Esophagus squamous epithelium (tissue), 5 donors: ENCODE measurements around the gene ZMYM1. TPM values are rescaled to one million over a fixed set of nuclear protein-coding genes. Genes with fewer than 3 reads are reported as not detected.
A peak's percentile ranks its signal among the peaks of the same experiment; 100 is the strongest.
"Not testable (repeated sequence)": the region's sequence is repeated elsewhere in the genome, so short reads cannot be mapped to it uniquely, and the experiment has no call there.

Experiments used
- DNase-seq: peaks from one replicate; lab custom pipeline; 2025; lab: John Stamatoyannopoulos, UW
- H3K27ac ChIP-seq, 4 donors: fragments of 200-600 bp; sonication (generic); one replicate each; pipeline ENCODE4 v1.5.1; 2016 to 2019; ENCODE audit warnings: mild to moderate bottlenecking in 1 of 4
- H3K27me3 ChIP-seq, 4 donors: fragments of 200-600 bp; sonication (generic); 1 replicate in 3 of 4; 2 replicates in 1 of 4; pipeline versions ENCODE4 v1.5.1 to v1.6.0; 2017 to 2021; ENCODE audit warnings: antibody characterized with exemption in 1 of 4
- H3K36me3 ChIP-seq, 3 donors: fragments of 200-600 bp; sonication (generic); one replicate each; pipeline ENCODE4 v1.5.1; 2016 to 2019
- H3K4me1 ChIP-seq, 3 donors: fragments of 200-600 bp; sonication (generic); one replicate each; pipeline ENCODE4 v1.5.1; 2017 to 2019
- H3K4me3 ChIP-seq, 4 donors: fragments of 200-600 bp; sonication (generic); 1 replicate in 3 of 4; 2 replicates in 1 of 4; pipeline ENCODE4 v1.5.1; 2016 to 2019; ENCODE audit warnings: mild to moderate bottlenecking in 2 of 4, moderate library complexity in 1 of 4
- H3K9me3 ChIP-seq, 3 donors: fragments of 200-600 bp; sonication (generic); one replicate each; pipeline ENCODE4 v1.5.1; 2016 to 2019
- POLR2A ChIP-seq, 4 donors: fragments of 450-650 bp; IDR thresholded peaks; one replicate each; pipeline ENCODE4 v1.6.1; 2017; ENCODE audit warnings: antibody characterized with exemption in 4 of 4, mild to moderate bottlenecking in 4 of 4, moderate library complexity in 3 of 4
- WGBS, 2 donors: methylation state at CpG; one replicate each; pipeline ENCODE4 v1.1.5; 2018; 5-methylcytosine and 5-hydroxymethylcytosine counted together
- intact Hi-C: fragments of 100-400 bp; cut with DNase I; formaldehyde crosslinking; loops from one replicate; pipeline ENCODE4 v1.15.0; 2022
- total RNA-seq, 4 donors: library from RNA; depleted of rRNA; stranded (reverse); fragments of >200 nt; gene quantifications; one replicate each; pipeline ENCODE4 v1.1.0, GENCODE V29; 2016
- TF ChIP-seq, protein P1 (sequence below), 6 experiments: fragments of 450-650 bp in 4 of 6; fragments of 200-600 bp in 2 of 6; sonication (generic) in 2 of 6; IDR thresholded peaks; one replicate each; pipeline ENCODE4 v1.5.1; 2016 to 2019; ENCODE audit warnings: antibody characterized with exemption in 6 of 6, mild to moderate bottlenecking in 4 of 6, moderate library complexity in 4 of 6
- donor health status: DM: yes; HTN: yes; CAD: no.

ZMYM1 gene
- total RNA-seq, 4 donors from 2014 or later, result 10.6 to 18.1 (median 11.9) TPM

- Histone ChIP-seq H3K4me1 (peaks cover 0 to 35% (median 4%) of the 10 kb centered on the region in 3 donors), H3K36me3 (no peaks in the 10 kb centered on the region), H3K9me3 (no peaks in the 10 kb centered on the region), H3K27ac (peak overlapping the region in 2 of 4 donors; percentile 33 to 49), H3K4me3 (peak overlapping the region in 1 of 4 donors; percentile 19), H3K27me3 (no peaks in the 10 kb centered on the region)
- 43 to 44% methylated on average over 12 of the region's 12 CpGs for WGBS, 2 donors
- TF ChIP-seq POLR2A (IDR thresholded peaks at IDR 0.05), result no peak
- TF ChIP-seq, protein P1, sequence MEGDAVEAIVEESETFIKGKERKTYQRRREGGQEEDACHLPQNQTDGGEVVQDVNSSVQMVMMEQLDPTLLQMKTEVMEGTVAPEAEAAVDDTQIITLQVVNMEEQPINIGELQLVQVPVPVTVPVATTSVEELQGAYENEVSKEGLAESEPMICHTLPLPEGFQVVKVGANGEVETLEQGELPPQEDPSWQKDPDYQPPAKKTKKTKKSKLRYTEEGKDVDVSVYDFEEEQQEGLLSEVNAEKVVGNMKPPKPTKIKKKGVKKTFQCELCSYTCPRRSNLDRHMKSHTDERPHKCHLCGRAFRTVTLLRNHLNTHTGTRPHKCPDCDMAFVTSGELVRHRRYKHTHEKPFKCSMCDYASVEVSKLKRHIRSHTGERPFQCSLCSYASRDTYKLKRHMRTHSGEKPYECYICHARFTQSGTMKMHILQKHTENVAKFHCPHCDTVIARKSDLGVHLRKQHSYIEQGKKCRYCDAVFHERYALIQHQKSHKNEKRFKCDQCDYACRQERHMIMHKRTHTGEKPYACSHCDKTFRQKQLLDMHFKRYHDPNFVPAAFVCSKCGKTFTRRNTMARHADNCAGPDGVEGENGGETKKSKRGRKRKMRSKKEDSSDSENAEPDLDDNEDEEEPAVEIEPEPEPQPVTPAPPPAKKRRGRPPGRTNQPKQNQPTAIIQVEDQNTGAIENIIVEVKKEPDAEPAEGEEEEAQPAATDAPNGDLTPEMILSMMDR (IDR thresholded peaks at IDR 0.05), result no peak
- no peak for DNase-seq
- intact Hi-C loops, result no loop called here
Observed at GRCh38 chr1:35143737-35144508, 64.7 kb downstream of the ZMYM1 start.

DNA sequence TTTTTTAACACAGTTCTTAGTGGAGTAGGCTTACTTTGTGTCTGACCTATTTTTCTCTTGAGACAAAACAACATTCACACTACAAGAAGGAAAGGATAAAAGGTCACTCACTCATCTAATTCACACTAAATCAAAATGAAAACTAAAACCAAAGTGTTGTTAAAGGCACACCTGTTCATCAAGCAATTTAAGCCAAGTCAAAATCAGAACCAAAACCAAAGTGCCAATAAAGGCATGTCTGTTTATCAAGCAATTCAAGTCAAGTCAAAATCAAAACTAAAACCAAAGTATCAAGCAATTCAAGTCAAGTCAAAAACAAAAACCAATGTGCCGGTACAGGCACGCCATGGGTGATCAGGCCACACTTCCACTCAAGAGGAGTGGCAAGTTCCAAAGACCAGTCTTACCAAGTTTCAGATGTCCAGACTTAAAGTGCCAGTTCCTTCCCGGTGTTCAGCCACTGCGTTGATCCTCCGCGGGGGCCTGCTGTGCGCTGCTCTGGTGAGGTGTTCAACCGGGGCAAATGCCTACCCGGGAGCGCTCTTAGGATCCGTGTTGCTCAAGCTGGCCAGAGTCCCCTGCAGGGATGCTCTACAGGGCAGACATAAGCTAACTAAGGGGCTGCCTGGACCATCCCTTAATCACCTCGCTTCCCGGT is 66.8 kb downstream of the ZMYM1 start:
- intact Hi-C loops, H3K36me3 ChIP-seq, H3K27me3 ChIP-seq, H3K9me3 ChIP-seq, DNase-seq: not testable (repeated sequence)
- 21 to 50% methylated on average over 3 to 5 of the region's 13 CpGs for WGBS, 2 donors
- peak overlapping the region; percentile 13 to 68 (median 50) for H3K27ac ChIP-seq
- peaks cover 0 to 35% (median 4%) of the 10 kb centered on the region in 3 donors for H3K4me1 ChIP-seq
- H3K4me3 ChIP-seq, result peak overlapping the region; percentile 7 to 57 (median 28)

DNA sequence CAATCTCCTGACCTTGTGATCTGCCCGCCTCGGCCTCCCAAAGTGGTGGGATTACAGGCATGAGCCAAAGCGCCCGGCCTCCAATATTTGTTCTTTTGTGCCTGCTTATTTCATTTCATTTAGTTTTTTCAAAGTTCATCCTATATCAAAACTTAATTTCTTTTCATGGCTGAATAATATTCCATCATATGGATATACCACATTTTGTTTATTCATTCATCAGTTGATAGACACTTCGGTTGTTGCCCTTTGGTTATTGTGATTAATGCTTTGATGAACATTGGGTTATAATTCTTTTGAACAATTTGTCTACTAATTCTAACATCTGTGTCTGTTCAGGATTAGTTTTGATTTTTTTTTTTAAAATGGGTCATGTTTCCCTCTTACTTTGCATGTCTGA is 72.0 kb downstream of the ZMYM1 start:
- H3K4me1 ChIP-seq, result peaks cover 0 to 4% (median 0%) of the 10 kb centered on the region in 3 donors
- intact Hi-C loops, result no loop called here
- H3K27me3 ChIP-seq, result no peaks in the 10 kb centered on the region
- no peak for DNase-seq
- no peak overlapping the region for H3K27ac ChIP-seq
- WGBS, 2 donors, result 89 to 94% methylated on average over 5 of the region's 5 CpGs
- H3K36me3 ChIP-seq, result no peaks in the 10 kb centered on the region
- no peaks in the 10 kb centered on the region for H3K9me3 ChIP-seq
- H3K4me3 ChIP-seq, result no peak overlapping the region
- TF ChIP-seq, protein P1 (IDR thresholded peaks at IDR 0.05), result no peak
- no peak for TF ChIP-seq POLR2A (IDR thresholded peaks at IDR 0.05)

DNA sequence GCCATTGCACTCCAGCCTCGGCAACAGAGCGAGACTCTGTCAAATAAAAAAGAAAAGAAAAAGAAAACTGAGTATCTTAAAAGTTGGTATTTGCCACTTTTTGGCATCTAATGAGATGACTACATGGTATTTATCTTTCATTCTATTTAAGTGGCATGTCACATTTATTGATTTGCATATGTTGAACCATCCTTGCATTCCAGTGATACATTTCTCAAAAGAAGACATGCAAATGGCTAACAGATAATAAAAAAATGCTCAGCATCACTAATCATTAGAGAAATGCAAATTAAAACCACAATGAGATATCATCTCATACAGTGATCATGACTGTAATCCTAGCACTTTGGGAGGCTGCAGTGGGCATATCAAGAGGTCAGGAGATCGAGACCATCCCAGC is 85.7 kb downstream of the ZMYM1 start:
- WGBS, 2 donors, result 98 to 100% methylated on average over 3 of the region's 3 CpGs
- TF ChIP-seq, protein P1 (IDR thresholded peaks at IDR 0.05), result no peak
- TF ChIP-seq POLR2A (IDR thresholded peaks at IDR 0.05), result no peak
- no peak for DNase-seq

More for the DNA sequence above, 85.7 kb downstream of the ZMYM1 start:
- peaks cover 0 to 21% (median 19%) of the 10 kb centered on the region in 3 donors for H3K9me3 ChIP-seq
- H3K4me1 ChIP-seq, result no peaks in the 10 kb centered on the region
- no peak overlapping the region for H3K27ac ChIP-seq
- no peaks in the 10 kb centered on the region for H3K36me3 ChIP-seq
- no peak overlapping the region for H3K4me3 ChIP-seq
- intact Hi-C loops, result no loop called here
- no peaks in the 10 kb centered on the region for H3K27me3 ChIP-seq

Other genes starting within 250 kb of the ZMYM1 start
- gene SMIM12, start 219.6 kb upstream of the ZMYM1 start, total RNA-seq, result 10 to 100 TPM; 29.5 to 41.8 (median 36.0) TPM
- gene DLGAP3, start 149.7 kb upstream of the ZMYM1 start, total RNA-seq, result under 1 TPM in 2 of 4 donors, not detected in 2; 0.18 to 0.19 TPM
- gene TMEM35B, start 94.0 kb upstream of the ZMYM1 start, total RNA-seq, result 10 to 100 TPM in 2 of 4 donors, 1 to 10 TPM in 2; 3.3 to 28.0 (median 16.1) TPM
- 10 to 100 TPM in 3 of 4 donors, 1 to 10 TPM in 1; 9.7 to 23.8 (median 15.5) TPM for gene ZMYM6, start 47.4 kb upstream of the ZMYM1 start, total RNA-seq
- gene SFPQ, start 113.8 kb downstream of the ZMYM1 start, total RNA-seq, result 100 to 1,000 TPM in 3 of 4 donors, 10 to 100 TPM in 1; 99.6 to 222 (median 155) TPM
- 10 to 100 TPM; 10.6 to 33.8 (median 25.6) TPM for gene ZMYM4, start 189.3 kb downstream of the ZMYM1 start, total RNA-seq